OCI-LY7 (cell line): ENCODE results near the gene ZXDC.

Experiments used
- EZH2phosphoT487 ChIP-seq: fragments of 200-600 bp; sonication (generic); IDR thresholded peaks from 2 replicates; pipeline ENCODE4 v1.6.1; 2018; ENCODE audit warnings: low read depth, borderline replicate concordance, mild to moderate bottlenecking, mixed run types, antibody characterized with exemption, low read length, moderate library complexity, mixed read lengths
- TF ChIP-seq, protein P1 (sequence below): fragments of 200-600 bp; sonication (generic); conservative IDR thresholded peaks from 2 replicates; pipeline ENCODE4 v1.5.1; 2014; ENCODE audit warnings: mild to moderate bottlenecking, antibody characterized with exemption, low read length, moderate library complexity, mixed read lengths

DNA sequence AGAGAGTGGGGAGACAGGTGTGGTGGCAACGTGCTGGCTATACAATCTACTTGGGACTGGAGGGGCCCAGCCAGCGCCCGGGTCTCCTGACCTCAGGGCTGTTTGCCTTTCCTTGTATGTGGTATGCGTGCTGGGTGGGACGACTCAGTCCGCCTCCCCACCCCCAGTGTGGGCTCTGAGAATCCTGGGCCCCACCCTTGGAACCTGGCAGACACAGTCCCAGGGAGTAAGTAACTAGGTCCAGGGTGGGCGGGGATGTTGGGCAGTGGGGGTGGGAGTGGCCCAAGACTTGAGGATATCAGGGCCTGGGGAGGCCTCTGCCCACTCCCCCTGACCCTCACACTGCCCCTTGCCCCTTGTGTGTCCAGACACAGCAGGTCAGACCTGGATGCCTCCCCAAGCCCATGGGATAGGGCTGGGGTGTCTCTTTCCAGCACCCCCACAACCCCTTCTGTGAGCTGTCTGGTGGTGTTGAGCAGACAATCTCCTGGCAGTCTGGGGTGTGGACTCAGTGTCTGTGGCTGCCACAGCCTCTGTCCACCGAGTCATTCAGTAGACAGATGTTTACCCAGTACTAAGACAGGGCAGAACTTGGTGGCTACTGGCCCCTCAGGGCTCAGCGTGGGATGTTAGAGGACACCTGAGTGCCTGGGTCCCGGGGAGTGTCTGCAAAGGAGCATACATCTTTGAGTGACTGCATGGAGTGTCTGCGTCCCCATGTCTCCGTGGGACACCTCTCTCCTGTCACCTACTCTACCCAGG, 49.6 kb upstream of the ZXDC start:
- TF ChIP-seq, protein P1, sequence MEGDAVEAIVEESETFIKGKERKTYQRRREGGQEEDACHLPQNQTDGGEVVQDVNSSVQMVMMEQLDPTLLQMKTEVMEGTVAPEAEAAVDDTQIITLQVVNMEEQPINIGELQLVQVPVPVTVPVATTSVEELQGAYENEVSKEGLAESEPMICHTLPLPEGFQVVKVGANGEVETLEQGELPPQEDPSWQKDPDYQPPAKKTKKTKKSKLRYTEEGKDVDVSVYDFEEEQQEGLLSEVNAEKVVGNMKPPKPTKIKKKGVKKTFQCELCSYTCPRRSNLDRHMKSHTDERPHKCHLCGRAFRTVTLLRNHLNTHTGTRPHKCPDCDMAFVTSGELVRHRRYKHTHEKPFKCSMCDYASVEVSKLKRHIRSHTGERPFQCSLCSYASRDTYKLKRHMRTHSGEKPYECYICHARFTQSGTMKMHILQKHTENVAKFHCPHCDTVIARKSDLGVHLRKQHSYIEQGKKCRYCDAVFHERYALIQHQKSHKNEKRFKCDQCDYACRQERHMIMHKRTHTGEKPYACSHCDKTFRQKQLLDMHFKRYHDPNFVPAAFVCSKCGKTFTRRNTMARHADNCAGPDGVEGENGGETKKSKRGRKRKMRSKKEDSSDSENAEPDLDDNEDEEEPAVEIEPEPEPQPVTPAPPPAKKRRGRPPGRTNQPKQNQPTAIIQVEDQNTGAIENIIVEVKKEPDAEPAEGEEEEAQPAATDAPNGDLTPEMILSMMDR: no peak
- no peak for TF ChIP-seq EZH2phosphoT487
